HS-27A (cell line): Measurements from ENCODE around the gene DENND1A.

Source experiments
- DNase-seq: peaks from one replicate; pipeline ENCODE4 v3.0.0-alpha.2; 2012; ENCODE audit warnings: low read depth, missing footprints

DENND1A gene

GRCh38 chr9:123530244-123530643 lies 399.7 kb downstream of the DENND1A start:
- DNase-seq: no peak

DNA sequence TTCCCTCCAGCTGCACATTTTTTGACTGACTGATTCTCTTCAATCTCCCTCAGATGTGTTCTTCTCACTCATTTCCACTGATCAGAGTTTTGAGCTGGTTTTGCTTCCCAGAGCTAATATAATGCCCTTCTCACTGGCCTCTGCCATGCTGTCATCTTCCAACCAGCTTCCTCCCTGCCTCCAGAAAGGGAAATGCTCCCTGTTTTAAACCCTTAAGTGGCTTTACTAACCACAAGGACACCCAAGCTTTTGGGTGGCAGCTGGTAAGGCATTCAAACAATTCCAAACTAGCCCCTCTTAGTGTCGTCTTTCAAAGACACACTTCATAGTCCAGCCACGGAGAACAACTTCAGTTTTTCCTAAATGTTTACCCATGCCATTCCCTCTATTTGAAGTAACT lies 401.4 kb downstream of the DENND1A start:
- DNase-seq: no peak

- DNase-seq: no peak
Observed at GRCh38 chr9:123527981-123528380, 401.9 kb downstream of the DENND1A start.

DNA sequence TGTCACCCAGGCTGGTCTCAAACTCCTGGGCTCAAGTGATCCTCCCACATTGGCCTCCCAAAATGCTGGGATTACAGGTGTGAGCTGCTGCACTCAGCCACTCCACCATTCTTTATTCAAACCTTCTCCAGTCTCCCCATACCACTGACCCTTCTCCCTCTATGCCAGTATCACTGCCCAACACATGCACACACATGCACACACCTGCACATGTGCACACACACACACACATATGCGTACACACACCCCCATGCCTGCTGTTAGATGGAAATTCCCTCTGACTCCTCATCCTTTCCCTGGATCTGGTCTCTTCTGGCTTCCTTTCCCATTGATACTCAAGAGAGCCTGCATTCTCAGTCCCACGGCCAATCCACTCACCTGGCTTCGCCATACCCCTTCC lies 404.0 kb downstream of the DENND1A start:
- DNase-seq: no peak

DNA sequence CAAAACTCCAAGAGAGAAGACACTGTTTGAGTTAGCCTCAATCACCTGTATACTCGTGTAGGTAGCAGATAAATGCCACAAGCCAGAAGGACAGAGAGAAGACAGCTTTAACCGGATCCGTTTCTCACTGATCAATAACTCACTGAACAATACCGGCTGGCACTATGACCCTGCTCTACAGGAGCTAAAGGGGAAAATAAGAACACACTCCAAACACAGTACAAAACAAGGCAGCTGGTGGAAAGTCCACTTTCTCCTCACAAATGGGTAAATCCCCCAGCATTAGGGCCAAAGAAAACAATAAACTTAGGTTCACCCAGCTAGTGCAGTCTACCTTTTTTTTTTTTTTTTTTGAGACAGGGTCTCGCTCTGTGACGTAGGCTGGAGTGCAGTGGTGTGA lies 404.5 kb downstream of the DENND1A start:
- DNase-seq: no peak

DNA sequence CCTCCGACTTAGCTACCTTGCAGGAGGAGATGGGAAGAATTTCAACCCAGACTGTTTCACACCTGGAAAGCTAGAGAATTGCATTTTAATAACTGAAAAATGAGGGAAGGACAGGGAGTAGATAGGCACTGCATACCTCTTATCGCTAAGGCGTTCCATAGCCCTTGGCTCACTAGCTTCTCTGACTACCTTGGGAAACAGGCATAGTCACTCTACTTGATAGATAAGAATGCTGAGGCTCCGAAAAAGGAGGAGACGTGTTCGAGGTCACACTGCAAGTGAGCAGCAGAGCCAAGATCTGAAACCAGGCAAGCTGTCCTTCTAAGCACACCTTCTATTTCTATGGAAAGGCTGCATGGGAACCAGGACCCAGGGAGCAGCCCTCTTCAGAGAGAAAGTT lies 405.1 kb downstream of the DENND1A start:
- DNase-seq: no peak

GRCh38 chr9:123523845-123524244 lies 406.1 kb downstream of the DENND1A start:
- DNase-seq: no peak

- DNase-seq: no peak
Observed at GRCh38 chr9:123523001-123523400, 406.9 kb downstream of the DENND1A start.

- DNase-seq: no peak
Observed at GRCh38 chr9:123522251-123522650, 407.7 kb downstream of the DENND1A start.

- DNase-seq: no peak
Observed at GRCh38 chr9:123518338-123518737, 411.6 kb downstream of the DENND1A start.

- no peak for DNase-seq
Observed at GRCh38 chr9:123517512-123517911, 412.4 kb downstream of the DENND1A start.

DNA sequence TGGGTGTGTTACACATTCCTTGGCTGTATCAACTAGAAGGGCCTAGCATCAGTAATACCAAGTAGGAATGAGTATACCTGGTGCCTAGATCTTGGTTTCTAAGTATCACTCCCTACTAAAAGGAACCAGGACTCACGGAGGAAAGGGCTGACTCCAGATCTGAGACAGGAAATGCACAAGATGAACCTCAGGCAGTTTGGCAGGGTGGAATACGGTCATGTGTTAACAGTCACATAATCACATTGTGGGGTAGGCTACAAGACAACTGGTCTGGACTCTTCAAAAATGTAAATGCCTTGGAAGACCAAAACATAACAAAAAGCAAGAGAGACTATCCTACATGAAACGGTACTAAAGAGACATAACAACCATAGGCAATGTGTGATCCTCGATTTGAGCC lies 415.2 kb downstream of the DENND1A start:
- no peak for DNase-seq

GRCh38 chr9:123513554-123513953 lies 416.4 kb downstream of the DENND1A start:
- DNase-seq: no peak

DNA sequence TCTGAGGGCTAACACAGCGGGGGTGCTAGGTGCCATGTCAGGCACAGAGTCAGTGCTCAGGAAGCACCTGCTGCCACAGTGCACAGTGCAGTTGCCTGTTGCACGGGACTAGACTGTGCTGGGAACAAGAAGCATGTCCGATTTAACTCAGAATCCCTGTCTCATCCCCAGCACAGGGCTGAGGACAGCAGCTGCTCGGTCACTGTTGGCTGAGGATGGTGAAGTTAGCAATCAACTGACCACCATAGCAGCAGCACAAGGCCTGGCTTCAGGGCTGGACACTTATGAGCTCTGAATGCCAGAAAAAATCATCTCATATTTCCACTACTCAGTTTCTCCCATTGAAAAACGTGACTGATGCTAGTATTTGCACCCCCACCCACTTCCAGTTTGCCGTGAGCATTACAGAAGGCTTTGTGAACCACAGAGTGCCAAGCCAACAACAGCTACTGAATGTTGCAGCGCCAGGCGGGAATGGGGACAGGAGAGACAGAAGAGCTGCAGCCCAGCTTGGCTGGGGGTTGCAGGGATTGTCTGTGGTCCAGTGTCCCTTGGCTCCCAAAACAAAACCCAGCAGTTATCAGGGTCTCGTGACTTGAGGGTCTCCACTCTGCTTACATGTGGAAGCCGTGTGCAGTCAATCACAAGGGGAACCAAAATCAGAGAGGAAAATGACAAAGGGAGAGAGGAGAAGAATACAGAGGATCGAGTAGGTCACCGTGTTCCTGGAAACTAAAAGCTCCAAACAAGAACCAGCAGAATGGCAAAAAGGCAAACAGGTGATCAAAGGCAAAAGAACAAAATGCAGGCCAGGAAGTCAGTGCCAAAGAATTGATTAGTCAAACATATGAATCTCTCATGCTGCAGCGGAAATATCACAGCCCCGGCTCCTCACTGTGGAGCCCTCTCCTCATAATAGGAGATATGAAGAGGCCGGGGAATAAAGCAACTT lies 418.3 kb downstream of the DENND1A start:
- no peak for DNase-seq

DNA sequence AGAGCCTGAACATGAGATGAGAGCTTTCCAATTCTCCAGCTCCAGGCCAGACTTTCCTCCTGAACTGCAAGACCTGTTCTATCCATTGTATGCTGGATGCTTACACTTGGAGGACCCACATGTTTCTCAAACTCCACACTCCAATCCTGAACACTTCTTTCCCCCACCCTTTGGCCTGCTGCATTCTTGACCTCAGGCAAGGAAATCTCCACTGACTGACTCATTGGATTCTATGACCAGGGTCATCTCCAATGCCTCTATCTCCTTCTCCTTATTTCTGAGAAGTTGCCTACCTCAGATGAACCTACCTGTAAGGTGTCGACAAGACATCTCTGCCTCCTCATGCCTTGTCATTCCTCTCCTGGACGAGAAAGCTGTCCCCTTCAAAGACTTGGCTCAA lies 420.3 kb downstream of the DENND1A start:
- DNase-seq: no peak

- no peak for DNase-seq
Observed at GRCh38 chr9:123508048-123508447, 421.9 kb downstream of the DENND1A start.

GRCh38 chr9:123505496-123505895 lies 424.4 kb downstream of the DENND1A start:
- DNase-seq: no peak

- no peak for DNase-seq
Observed at GRCh38 chr9:123500336-123500735, 429.6 kb downstream of the DENND1A start.

DNA sequence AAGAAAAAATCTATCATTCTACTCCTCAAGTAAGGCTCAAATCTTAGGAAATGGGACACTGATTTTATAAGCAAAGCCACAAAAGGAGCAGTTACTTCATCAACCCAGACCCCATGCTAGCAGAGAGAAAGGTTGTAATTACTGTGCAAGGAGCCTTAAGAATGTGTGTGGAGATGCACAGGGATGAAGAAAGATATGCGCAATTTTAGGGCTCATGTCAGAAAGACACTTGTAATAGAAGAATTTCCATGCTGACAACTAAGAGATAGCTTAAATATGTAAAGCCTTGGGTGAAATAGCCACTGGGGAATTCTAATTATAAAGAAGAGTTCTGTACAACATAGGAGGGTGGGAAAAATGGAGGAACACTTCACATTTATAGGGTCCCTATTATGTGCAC lies 432.1 kb downstream of the DENND1A start:
- no peak for DNase-seq

DNA sequence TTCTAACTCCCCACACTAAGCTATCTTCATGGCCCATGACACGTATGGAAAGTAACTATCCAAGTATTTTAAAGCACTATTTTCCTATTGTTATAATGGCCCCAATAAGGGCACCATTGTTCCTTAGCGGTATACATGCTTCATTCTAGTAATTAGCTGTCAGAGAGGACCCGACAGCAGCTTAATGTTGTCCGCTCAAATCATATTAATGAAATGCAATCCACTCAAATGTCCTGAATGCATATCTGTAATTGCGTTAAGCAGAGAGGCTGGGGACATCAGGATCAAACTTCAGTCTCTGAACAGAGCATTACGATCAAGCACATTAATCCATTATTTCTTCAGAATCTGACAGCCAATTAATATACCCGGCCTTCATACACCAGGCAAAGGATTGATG lies 434.2 kb downstream of the DENND1A start:
- DNase-seq: no peak

DNA sequence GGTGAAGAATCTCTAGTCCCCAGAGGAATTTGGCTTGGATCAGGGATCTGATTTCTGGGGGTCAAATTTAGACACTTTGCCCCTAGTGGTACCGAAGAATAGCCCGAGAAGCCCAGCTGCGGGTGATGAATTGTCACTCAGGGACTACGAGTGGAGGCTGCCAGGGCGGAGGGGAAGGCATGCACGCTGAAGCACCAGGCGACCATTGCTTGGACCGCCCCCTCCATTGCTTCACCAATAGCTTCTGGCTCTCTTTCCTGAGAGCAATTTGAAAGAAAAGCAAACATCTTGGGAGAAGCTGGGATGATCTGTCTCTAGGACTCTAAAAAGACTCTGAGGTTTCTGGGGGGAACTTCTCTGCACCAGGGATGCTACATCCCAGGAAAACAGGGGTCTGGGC lies 436.3 kb downstream of the DENND1A start:
- no peak for DNase-seq

DNA sequence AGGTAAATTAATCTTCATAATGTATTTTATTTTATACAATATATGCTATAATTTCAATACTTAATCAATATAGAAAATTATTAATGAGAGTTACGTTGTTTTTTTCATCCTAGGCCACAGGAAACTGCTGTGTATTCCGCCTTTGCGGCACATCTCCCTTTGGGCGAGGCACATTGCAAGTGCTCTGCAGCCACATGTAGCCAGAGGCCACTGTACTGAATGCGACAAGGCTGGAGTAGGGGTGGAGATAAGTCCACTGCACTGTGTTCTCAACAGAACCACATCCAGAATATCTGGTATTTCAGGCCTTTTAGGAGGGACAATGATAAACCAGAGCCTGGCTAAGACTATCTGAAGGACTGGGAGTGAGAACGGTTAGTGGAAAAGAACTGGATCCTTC lies 439.2 kb downstream of the DENND1A start:
- DNase-seq: no peak

DNA sequence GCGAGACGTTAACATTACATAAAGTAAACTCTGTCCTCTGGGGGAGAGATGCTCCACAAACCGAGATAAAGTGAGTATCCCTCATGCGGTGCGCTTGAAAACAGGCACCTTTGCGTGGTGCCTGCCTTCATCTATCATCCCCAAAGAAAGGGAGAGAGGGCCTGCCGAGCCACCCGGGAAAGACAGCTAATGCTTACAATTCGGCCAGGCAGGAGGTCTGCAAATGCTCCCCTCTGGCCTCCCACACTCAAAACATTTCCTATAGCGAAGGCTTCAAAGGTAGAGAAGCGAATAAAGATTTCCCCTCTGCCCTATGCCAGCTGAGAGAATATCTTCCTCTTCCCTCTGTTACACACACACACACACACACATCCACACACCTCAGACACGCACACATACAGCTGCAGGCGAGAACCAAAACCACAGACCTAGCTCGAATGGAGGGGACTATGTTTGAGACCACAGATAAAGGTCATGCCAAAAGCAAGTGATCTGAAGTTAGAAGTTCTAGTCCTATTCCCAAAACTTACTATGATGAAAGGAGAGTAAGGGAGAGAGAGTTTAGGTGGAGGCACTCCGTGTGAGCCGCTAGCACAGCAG lies 441.1 kb downstream of the DENND1A start:
- DNase-seq: no peak
